ENCODE results near the gene SPTBN2. TPM values are rescaled to one million over a fixed set of nuclear protein-coding genes. Genes with fewer than 3 reads are reported as not detected.
A peak's percentile ranks its signal among the peaks of the same experiment; 100 is the strongest.

SPTBN2 gene
- total RNA-seq, 1 donor from 2014 or later: 11.5 TPM

GRCh38 chr11:66705587-66706335, 23.3 kb downstream of the SPTBN2 start:
- H3K4me3 ChIP-seq (ENCODE audit: low read length in 3 of 3): no peak overlapping the region
- no peak overlapping the region for H3K9ac ChIP-seq (ENCODE audit: low read depth in 1 of 3, low read length in 3 of 3)
- H3K4me1 ChIP-seq (ENCODE audit: control insufficient read depth in 3 of 3, insufficient read depth in 3 of 3, low read length in 3 of 3): no peaks in the 10 kb centered on the region
- no peak overlapping the region for H3K27ac ChIP-seq (ENCODE audit: low read depth, low read length)
- H3K36me3 ChIP-seq (ENCODE audit: control insufficient read depth in 3 of 3, insufficient read depth in 3 of 3, low read length in 3 of 3): no peaks in the 10 kb centered on the region
- no peaks in the 10 kb centered on the region for H3K27me3 ChIP-seq (ENCODE audit: control insufficient read depth in 3 of 3, insufficient read depth in 3 of 3, low read length in 3 of 3)
- H3K9me3 ChIP-seq (ENCODE audit: control insufficient read depth in 3 of 3, low read length in 3 of 3): no peaks in the 10 kb centered on the region

DNA sequence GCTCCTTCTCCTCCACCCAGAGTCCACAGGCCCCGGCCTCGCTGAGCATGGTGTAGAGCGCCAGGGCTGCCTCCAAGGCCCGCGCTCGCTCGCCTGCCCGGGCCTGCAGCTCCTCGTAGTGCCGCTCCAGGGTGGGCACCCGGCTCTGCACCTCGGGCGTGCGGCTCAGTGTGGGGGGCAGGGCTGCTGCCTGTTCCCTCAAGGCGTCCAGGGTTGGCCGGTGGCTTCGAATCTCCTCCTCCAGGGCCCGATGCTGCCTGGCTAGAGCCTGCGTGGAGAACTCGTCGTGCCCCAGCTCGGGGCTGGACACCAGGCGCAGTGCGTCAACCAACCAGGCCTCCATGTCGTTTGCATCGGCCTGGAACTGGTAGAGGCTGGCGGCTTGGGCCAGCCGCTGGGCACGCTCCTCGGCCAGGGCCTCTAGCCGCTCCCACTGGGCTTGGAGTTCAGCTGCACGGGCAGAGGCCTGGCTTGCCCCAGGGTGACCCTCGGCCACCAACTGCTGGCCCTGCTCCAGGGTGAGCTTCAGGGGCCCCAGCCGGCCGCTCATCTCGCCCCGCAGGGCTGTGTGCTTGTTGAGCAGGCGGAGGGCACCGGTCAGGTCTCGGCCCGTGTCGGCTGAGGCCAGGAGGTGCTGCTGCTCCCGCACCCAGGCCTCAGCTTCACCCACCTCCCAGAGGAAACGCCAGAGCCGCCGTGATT, 24.2 kb downstream of the SPTBN2 start:
- Histone ChIP-seq H3K27ac (ENCODE audit: low read depth, low read length) (no peak overlapping the region), H3K27me3 (ENCODE audit: control insufficient read depth in 3 of 3, insufficient read depth in 3 of 3, low read length in 3 of 3) (no peaks in the 10 kb centered on the region), H3K36me3 (ENCODE audit: control insufficient read depth in 3 of 3, insufficient read depth in 3 of 3, low read length in 3 of 3) (no peaks in the 10 kb centered on the region), H3K4me3 (ENCODE audit: low read length in 3 of 3) (no peak overlapping the region), H3K9ac (ENCODE audit: low read depth in 1 of 3, low read length in 3 of 3) (no peak overlapping the region), H3K9me3 (ENCODE audit: control insufficient read depth in 3 of 3, low read length in 3 of 3) (no peaks in the 10 kb centered on the region), H3K4me1 (ENCODE audit: control insufficient read depth in 3 of 3, insufficient read depth in 3 of 3, low read length in 3 of 3) (no peaks in the 10 kb centered on the region)

DNA sequence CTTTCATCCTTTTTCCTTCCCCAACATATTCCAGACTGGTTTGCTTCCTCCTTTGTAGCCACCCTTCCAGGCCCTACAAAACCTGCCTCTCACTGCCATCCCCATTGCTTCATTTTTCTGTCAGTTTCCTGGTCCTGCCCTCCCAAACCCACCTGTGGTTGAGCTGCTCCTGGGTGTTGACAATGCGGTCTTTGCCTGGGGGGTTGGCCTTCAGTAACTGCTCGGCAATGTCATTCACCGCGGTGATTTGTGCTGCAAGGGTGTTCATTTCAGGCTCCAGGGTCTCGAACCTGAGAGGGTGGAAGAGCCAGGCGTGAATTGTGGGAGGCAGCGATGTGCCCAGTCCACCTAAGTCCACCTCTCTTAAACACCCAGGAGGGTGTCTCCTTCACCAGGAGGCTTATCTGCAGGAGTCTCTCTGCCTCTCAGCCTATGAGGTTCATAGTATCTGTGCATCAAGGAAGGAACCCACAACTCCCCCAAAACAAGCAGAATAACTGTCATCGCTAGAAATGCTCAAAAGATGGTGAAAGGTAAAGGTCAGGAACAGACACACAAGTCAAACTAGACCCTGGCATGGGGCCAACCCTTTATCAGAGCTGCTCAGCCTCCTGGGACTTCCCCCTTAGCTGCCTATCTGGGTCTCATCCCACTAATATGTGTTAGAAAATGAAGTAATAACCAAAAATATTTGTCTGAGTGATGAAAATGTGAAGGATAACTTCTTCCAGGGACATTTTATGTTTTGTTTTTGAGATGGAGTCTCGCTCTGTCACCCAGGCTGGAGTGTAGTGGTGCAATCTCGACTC, 27.4 kb downstream of the SPTBN2 start:
- Histone ChIP-seq H3K9ac (ENCODE audit: low read depth in 1 of 3, low read length in 3 of 3) (peak overlapping the region in 1 of 3 donors; percentile 16), H3K9me3 (ENCODE audit: control insufficient read depth in 3 of 3, low read length in 3 of 3) (peaks cover 0 to 2% (median 0%) of the 10 kb centered on the region in 3 donors), H3K27ac (ENCODE audit: low read depth, low read length) (no peak overlapping the region), H3K27me3 (ENCODE audit: control insufficient read depth in 3 of 3, insufficient read depth in 3 of 3, low read length in 3 of 3) (no peaks in the 10 kb centered on the region), H3K4me1 (ENCODE audit: control insufficient read depth in 3 of 3, insufficient read depth in 3 of 3, low read length in 3 of 3) (no peaks in the 10 kb centered on the region), H3K36me3 (ENCODE audit: control insufficient read depth in 3 of 3, insufficient read depth in 3 of 3, low read length in 3 of 3) (no peaks in the 10 kb centered on the region), H3K4me3 (ENCODE audit: low read length in 3 of 3) (no peak overlapping the region)

- no peaks in the 10 kb centered on the region for H3K36me3 ChIP-seq (ENCODE audit: control insufficient read depth in 3 of 3, insufficient read depth in 3 of 3, low read length in 3 of 3)
- H3K4me1 ChIP-seq (ENCODE audit: control insufficient read depth in 3 of 3, insufficient read depth in 3 of 3, low read length in 3 of 3): no peaks in the 10 kb centered on the region
- no peak overlapping the region for H3K9ac ChIP-seq (ENCODE audit: low read depth in 1 of 3, low read length in 3 of 3)
- no peak overlapping the region for H3K27ac ChIP-seq (ENCODE audit: low read depth, low read length)
- H3K27me3 ChIP-seq (ENCODE audit: control insufficient read depth in 3 of 3, insufficient read depth in 3 of 3, low read length in 3 of 3): no peaks in the 10 kb centered on the region
- peaks cover 0 to 2% (median 0%) of the 10 kb centered on the region in 3 donors for H3K9me3 ChIP-seq (ENCODE audit: control insufficient read depth in 3 of 3, low read length in 3 of 3)
- H3K4me3 ChIP-seq (ENCODE audit: low read length in 3 of 3): no peak overlapping the region
Measured at GRCh38 chr11:66700742-66701141, 28.3 kb downstream of the SPTBN2 start.

- Histone ChIP-seq H3K9ac (ENCODE audit: low read depth in 1 of 3, low read length in 3 of 3) (no peak overlapping the region), H3K27ac (ENCODE audit: low read depth, low read length) (no peak overlapping the region), H3K27me3 (ENCODE audit: control insufficient read depth in 3 of 3, insufficient read depth in 3 of 3, low read length in 3 of 3) (no peaks in the 10 kb centered on the region), H3K4me3 (ENCODE audit: low read length in 3 of 3) (no peak overlapping the region), H3K4me1 (ENCODE audit: control insufficient read depth in 3 of 3, insufficient read depth in 3 of 3, low read length in 3 of 3) (no peaks in the 10 kb centered on the region), H3K36me3 (ENCODE audit: control insufficient read depth in 3 of 3, insufficient read depth in 3 of 3, low read length in 3 of 3) (no peaks in the 10 kb centered on the region), H3K9me3 (ENCODE audit: control insufficient read depth in 3 of 3, low read length in 3 of 3) (peaks cover 0 to 2% (median 0%) of the 10 kb centered on the region in 3 donors)
Measured at GRCh38 chr11:66700337-66700736, 28.7 kb downstream of the SPTBN2 start.

- Histone ChIP-seq H3K27ac (ENCODE audit: low read depth, low read length) (no peak overlapping the region), H3K9me3 (ENCODE audit: control insufficient read depth in 3 of 3, low read length in 3 of 3) (peaks cover 0 to 2% (median 0%) of the 10 kb centered on the region in 3 donors), H3K4me3 (ENCODE audit: low read length in 3 of 3) (no peak overlapping the region), H3K9ac (ENCODE audit: low read depth in 1 of 3, low read length in 3 of 3) (no peak overlapping the region), H3K36me3 (ENCODE audit: control insufficient read depth in 3 of 3, insufficient read depth in 3 of 3, low read length in 3 of 3) (no peaks in the 10 kb centered on the region), H3K27me3 (ENCODE audit: control insufficient read depth in 3 of 3, insufficient read depth in 3 of 3, low read length in 3 of 3) (no peaks in the 10 kb centered on the region), H3K4me1 (ENCODE audit: control insufficient read depth in 3 of 3, insufficient read depth in 3 of 3, low read length in 3 of 3) (peaks cover 0 to 5% (median 2%) of the 10 kb centered on the region in 3 donors)
Measured at GRCh38 chr11:66698491-66698890, 30.5 kb downstream of the SPTBN2 start.

DNA sequence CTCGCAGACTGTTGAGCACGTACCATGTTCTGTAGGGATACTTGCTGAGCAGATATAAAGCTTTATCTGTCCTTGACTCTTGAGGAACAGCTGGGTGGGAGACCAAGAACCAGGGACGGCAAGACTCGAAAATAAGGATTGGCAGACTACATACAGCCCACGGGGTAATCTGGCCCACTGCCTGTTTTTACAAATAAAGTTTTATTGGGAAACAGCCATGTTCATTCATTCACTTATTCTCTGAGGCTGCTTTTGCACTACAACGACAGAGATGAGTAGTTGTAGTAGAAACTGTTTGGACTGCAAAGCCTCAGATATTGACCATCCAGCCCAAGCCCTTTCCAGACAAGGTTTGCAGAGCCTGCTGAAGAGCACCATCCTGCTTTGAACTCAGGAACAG, 31.0 kb downstream of the SPTBN2 start:
- H3K4me3 ChIP-seq (ENCODE audit: low read length in 3 of 3): no peak overlapping the region
- H3K4me1 ChIP-seq (ENCODE audit: control insufficient read depth in 3 of 3, insufficient read depth in 3 of 3, low read length in 3 of 3): peaks cover 0 to 5% (median 2%) of the 10 kb centered on the region in 3 donors
- H3K9me3 ChIP-seq (ENCODE audit: control insufficient read depth in 3 of 3, low read length in 3 of 3): peaks cover 0 to 2% (median 0%) of the 10 kb centered on the region in 3 donors
- H3K27ac ChIP-seq (ENCODE audit: low read depth, low read length): no peak overlapping the region
- H3K27me3 ChIP-seq (ENCODE audit: control insufficient read depth in 3 of 3, insufficient read depth in 3 of 3, low read length in 3 of 3): no peaks in the 10 kb centered on the region
- H3K36me3 ChIP-seq (ENCODE audit: control insufficient read depth in 3 of 3, insufficient read depth in 3 of 3, low read length in 3 of 3): no peaks in the 10 kb centered on the region
- H3K9ac ChIP-seq (ENCODE audit: low read depth in 1 of 3, low read length in 3 of 3): no peak overlapping the region

DNA sequence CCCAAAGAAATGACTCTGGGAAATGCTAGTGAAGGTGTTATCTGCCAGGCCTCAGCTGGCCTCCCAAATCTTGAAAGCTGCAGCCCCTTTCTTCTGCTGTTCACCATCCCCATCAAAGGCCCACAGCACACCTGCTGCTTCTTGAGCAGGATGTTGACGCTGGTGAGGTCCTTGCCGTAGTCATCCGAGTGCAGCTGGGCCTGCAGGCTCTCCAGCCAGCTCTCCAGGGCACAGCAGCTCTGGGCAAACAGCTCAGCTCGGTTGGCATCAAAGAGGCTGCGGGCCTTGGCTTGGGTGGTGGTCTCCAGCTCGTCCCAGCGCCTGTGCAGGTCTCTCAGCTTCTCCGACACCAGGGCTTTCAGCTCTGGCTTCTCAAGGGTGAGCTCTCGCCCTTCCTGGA, 32.9 kb downstream of the SPTBN2 start:
- Histone ChIP-seq H3K27me3 (ENCODE audit: control insufficient read depth in 3 of 3, insufficient read depth in 3 of 3, low read length in 3 of 3) (peaks cover 0 to 6% (median 0%) of the 10 kb centered on the region in 3 donors), H3K27ac (ENCODE audit: low read depth, low read length) (no peak overlapping the region), H3K4me3 (ENCODE audit: low read length in 3 of 3) (no peak overlapping the region), H3K9ac (ENCODE audit: low read depth in 1 of 3, low read length in 3 of 3) (no peak overlapping the region), H3K9me3 (ENCODE audit: control insufficient read depth in 3 of 3, low read length in 3 of 3) (peaks cover 0 to 2% (median 0%) of the 10 kb centered on the region in 3 donors), H3K4me1 (ENCODE audit: control insufficient read depth in 3 of 3, insufficient read depth in 3 of 3, low read length in 3 of 3) (peaks cover 0 to 5% (median 2%) of the 10 kb centered on the region in 3 donors), H3K36me3 (ENCODE audit: control insufficient read depth in 3 of 3, insufficient read depth in 3 of 3, low read length in 3 of 3) (no peaks in the 10 kb centered on the region)

DNA sequence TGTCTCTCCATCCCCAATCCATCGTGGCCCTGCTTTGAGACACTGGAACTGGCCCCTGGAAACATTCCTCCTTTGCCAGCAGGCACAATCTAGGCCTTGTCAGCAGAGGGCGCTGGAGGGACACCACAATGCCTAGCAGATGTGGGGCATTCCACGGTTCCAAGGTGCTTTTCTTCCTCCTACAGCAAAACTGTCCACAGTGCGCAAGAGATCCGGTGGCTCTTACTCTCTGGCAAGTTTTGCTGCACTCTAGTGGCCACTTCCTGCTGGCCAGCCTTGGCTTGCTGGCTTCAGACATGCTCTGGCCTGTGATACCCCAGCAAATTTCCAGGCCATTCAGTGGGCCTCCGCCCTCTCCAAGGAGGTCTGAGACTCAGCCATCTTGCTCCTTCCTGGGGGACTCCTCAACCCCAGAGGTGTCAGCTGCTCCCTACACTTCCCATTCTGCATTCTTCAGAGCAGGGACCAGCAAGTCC, 34.2 kb downstream of the SPTBN2 start:
- H3K27ac ChIP-seq (ENCODE audit: low read depth, low read length): no peak overlapping the region
- no peak overlapping the region for H3K4me3 ChIP-seq (ENCODE audit: low read length in 3 of 3)
- no peaks in the 10 kb centered on the region for H3K36me3 ChIP-seq (ENCODE audit: control insufficient read depth in 3 of 3, insufficient read depth in 3 of 3, low read length in 3 of 3)
- H3K4me1 ChIP-seq (ENCODE audit: control insufficient read depth in 3 of 3, insufficient read depth in 3 of 3, low read length in 3 of 3): peaks cover 0 to 5% (median 2%) of the 10 kb centered on the region in 3 donors
- H3K9ac ChIP-seq (ENCODE audit: low read depth in 1 of 3, low read length in 3 of 3): no peak overlapping the region
- H3K9me3 ChIP-seq (ENCODE audit: control insufficient read depth in 3 of 3, low read length in 3 of 3): peaks cover 0 to 2% (median 0%) of the 10 kb centered on the region in 3 donors
- H3K27me3 ChIP-seq (ENCODE audit: control insufficient read depth in 3 of 3, insufficient read depth in 3 of 3, low read length in 3 of 3): peaks cover 0 to 7% (median 0%) of the 10 kb centered on the region in 3 donors
